D721Med (cell line): ENCODE measurements around the gene COMMD4.
"Not testable (repeated sequence)": the region's sequence is repeated elsewhere in the genome, so short reads cannot be mapped to it uniquely, and the experiment has no call there.

Experiments
- DNase-seq: peaks from one replicate; pipeline ENCODE4 v3.0.0; 2011; ENCODE audit warnings: low spot score; ENCODE audit not compliant: insufficient read length
- FAIRE-seq: peaks from 2 replicates; lab custom pipeline; 2011; peaks lifted over from hg19 to GRCh38; lab: Jason Lieb, UNC
- TF ChIP-seq, protein P1 (sequence below): IDR thresholded peaks from 2 replicates; pipeline ENCODE4 v1.5.1; 2012; ENCODE audit warnings: mild to moderate bottlenecking, control low read depth; ENCODE audit not compliant: insufficient read depth; ENCODE audit errors: missing control alignments

Gene COMMD4

DNA sequence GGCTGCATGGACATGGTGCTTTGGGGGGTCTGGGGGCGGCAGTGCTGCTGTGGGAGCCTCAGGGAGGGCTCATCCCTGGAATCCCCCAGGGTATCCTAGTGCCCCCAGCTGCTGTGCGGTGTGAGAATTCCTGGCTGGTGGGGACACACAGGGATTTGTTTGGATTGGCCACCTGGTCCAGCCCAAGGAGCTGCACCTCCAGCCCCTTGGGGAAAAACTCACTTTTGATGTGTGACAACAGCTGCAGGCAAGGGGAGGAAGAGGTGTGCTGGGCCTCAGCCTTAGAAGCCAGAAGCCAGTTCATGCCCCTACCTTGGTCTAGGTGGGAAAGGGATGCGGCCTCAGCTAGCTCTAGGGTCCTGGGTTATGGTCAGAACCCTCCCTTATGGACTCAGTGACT lies 8.4 kb upstream of the COMMD4 start:
- DNase-seq (no peak), FAIRE-seq (no peak)
- TF ChIP-seq, protein P1, sequence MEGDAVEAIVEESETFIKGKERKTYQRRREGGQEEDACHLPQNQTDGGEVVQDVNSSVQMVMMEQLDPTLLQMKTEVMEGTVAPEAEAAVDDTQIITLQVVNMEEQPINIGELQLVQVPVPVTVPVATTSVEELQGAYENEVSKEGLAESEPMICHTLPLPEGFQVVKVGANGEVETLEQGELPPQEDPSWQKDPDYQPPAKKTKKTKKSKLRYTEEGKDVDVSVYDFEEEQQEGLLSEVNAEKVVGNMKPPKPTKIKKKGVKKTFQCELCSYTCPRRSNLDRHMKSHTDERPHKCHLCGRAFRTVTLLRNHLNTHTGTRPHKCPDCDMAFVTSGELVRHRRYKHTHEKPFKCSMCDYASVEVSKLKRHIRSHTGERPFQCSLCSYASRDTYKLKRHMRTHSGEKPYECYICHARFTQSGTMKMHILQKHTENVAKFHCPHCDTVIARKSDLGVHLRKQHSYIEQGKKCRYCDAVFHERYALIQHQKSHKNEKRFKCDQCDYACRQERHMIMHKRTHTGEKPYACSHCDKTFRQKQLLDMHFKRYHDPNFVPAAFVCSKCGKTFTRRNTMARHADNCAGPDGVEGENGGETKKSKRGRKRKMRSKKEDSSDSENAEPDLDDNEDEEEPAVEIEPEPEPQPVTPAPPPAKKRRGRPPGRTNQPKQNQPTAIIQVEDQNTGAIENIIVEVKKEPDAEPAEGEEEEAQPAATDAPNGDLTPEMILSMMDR: no peak

DNA sequence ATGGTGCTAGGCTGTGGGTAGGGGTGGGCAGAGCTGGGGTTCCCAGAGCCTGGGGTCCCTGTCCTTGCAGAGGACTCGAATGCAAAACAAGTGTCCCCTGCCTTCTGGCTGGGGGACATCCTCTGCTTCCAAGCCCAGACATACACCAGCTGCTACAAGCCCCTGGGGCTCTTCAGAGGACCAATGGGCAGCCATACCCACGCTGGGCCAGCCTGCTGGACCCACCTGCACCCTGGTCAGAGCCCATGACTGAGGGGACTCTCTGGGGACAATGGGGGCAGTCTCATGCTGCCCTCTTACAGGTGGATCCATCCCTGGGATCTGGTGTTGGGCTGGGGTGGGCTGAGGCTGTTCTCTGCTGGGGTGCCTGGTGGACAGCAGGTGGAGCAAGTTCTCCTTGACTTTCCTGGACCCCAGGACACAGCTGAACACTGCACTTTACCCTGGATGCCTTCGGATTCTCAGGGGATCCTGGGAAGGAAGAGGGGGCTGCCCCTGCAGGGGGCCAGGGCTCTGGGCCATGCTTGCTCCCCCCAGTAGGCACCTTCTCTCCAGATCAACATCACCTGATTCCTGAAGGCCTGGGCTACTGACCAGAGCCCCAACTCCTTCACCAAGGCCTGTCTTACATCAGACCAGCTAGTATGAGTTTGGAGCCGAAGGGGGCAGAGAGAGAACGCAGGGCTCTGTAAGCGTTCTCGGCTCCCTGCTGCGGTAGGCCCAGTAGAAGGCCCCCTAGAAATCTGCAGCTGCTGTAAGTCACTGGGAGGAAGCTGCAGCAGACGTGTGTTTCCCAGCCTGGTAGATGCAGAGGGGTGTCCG lies 7.2 kb upstream of the COMMD4 start:
- DNase-seq (no peak), FAIRE-seq (no peak)
- TF ChIP-seq, protein P1: no peak

DNA sequence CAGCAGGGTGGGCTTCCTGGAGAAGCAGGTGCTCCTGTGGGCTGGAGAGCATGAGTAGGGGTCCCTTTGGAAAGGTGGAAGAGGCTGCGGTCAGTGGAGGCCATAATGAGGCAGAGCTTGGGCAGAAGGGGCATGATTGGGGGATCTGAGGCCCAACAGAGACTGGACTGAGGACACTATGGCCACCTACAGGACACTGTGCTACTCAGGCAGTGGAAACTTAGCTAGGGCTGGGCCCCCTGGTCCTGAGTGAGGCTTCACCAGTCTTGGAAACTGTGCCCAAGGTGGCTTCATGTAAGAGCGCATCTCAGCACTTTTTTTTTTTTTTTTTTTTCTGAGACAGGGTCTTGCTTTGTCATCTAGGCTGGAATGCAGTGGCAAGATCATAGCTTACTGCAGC lies 6.3 kb upstream of the COMMD4 start:
- TF ChIP-seq, protein P1: no peak
- FAIRE-seq: no peak
- DNase-seq: no peak

DNA sequence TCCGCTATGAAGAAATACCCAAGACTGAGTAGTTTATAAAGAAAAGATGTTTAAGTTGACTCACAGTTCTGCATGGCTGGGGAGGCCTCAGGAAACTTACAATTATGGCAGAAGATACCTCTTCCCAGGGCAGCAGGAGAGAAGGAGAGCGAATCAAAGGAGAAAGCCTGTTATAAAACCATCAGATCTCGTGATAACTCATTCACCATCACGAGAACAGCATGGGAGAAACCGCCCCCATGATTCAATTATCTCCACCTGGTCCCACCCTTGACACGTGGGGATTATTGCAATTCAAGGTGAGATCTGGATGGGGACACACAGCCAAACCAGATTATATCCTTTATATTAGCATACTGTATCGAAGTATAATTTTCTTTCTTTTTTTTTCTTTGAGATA lies 3.8 kb upstream of the COMMD4 start:
- not testable (repeated sequence) for DNase-seq, FAIRE-seq

DNA sequence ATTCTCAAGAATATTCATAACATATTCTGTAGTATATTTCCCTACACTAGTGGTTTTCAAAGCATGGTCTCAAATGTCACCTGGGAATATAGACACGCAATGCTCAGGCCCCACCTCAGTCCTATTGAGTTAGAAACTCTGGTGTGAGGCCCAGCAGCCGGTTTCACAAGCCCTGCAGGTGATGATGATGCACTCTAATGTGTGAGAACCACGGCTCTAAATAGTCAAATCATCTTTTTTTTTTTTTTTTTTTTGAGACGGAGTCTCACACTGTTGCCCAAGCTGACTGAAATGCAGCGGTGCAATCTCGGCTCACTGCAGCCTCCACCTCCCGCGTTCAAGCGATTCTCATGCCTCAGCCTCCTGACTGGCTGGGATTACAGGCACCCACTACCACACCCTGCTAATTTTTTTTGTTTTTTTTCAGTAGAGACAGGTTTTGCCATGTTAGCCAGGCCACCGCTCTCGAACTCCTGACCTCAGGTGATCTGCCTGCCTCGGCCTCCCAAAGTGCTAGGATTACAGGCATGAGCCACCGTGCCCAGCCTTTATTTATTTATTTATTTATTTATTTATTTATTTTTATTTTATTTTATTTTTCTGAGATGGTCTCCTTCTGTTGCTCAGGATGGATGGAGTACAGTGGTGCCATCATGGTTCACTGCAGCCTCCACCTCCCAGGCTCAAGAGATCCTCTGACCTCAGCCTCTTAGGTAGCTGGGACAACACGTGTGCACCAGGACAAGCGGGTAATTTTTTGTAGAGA lies 2.0 kb upstream of the COMMD4 start:
- not testable (repeated sequence) for FAIRE-seq, DNase-seq

DNA sequence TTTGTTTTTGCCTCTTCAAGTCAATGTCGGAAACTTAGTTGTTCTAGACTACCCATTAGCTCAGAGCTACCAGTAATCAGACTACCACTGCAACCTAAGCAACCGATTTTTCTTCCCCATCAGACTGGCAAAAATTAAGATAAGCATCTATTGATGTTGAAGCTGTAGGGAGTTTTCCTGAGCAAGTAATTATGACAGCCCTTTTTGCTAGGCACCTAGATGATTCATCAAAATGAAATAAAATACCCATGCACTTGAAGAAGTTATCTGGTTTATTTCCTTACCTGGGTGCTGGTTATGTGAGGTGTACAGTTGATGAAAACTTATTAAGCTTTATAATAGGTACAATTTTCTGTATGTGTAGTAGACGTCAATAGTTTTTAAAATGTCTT lies 554 bp upstream of the COMMD4 start:
- FAIRE-seq (no peak), DNase-seq (no peak)
- TF ChIP-seq, protein P1: no peak

DNA sequence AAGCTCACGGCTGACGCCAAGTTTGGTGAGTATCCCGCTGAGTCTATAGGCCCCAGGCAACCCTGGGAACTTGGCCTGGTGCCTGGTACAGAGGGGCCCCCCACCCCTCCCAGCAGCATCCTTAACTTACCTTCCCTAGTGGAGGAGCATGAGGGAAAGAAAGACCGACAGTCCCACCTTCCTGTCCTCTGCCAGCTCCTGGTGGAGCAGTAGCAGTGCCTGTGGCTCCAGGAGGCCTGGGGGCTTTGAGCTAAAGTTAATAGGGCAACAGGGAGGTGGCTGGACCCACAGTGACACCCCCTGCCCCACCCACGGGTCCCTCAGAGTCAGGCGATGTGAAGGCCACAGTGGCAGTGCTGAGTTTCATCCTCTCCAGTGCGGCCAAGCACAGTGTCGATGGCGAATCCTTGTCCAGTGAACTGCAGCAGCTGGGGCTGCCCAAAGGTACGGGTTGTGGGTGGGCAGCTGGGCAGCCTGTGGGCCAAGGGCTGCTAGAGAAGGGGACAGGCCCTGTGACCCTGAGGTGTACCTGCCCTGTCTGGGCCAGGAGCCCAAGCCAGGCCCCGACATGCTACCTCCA lies 2.9 kb downstream of the COMMD4 start:
- DNase-seq (no peak), FAIRE-seq (no peak)
- TF ChIP-seq, protein P1: no peak
